Esophagus muscularis mucosa (tissue), 4 donors: Measurements from ENCODE around the gene AXL.

Experiments used
- CTCF ChIP-seq, 3 experiments: fragments of 200-600 bp in 2 of 3; fragments of 450-650 bp in 1 of 3; sonication (generic) in 2 of 3; IDR thresholded peaks; one replicate each; pipeline ENCODE4 v1.5.1; 2017 to 2019; ENCODE audit warnings: antibody characterized with exemption in 3 of 3, mild to moderate bottlenecking in 2 of 3, moderate library complexity in 1 of 3
- EP300 ChIP-seq: sonication (generic); formaldehyde crosslinking; IDR thresholded peaks from one replicate; pipeline ENCODE4 v1.6.1; 2017; ENCODE audit warnings: antibody characterized with exemption
- POLR2A ChIP-seq: fragments of 450-650 bp; IDR thresholded peaks from one replicate; pipeline ENCODE4 v1.6.1; 2017; ENCODE audit warnings: antibody characterized with exemption, moderate library complexity, mild to moderate bottlenecking, low read depth
- POLR2AphosphoS5 ChIP-seq, 2 donors: sonication (generic); formaldehyde crosslinking; IDR thresholded peaks; one replicate each; pipeline ENCODE4 v1.6.1; 2017; ENCODE audit warnings: antibody characterized with exemption in 2 of 2

DNA sequence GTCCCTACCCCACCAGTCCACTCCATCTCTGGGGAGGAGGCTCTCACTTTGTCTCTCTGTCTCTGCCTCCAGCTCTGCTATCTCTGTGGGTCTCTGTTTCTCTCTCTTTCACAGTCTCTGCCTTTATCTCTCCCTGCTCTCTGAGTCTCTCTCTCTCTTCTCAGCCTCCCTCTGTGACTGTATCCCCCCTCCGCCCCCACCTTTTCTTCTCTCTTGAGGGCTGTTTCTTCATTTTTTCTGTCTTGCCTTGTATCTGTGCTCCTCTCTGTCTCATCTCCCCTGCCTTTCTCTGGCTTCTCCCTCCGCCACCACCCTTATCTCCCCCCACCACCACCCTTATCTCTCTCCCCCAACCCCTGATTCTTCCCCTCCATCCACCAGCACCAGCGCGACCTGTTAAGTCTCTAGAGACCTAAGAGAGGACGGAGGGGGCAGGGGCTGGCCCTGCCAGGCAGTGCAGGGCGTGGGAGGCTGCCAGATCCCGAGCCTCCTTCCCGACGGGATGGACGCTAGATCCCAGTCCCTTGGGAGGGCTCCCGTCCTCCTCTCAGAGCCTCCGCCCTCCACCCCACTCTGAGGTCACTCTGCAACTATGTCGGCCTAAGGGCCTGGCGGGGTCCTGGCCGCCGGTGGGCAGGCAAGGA lies 1.0 kb downstream of the AXL start:
- TF ChIP-seq CTCF (IDR thresholded peaks at IDR 0.05) = no peak
- TF ChIP-seq POLR2AphosphoS5 (IDR thresholded peaks at IDR 0.05) = peak; percentile 61 to 73
- no peak for TF ChIP-seq POLR2A
- no peak for TF ChIP-seq EP300
